ENCODE results near the gene INHBB. TPM values are rescaled to one million over a fixed set of nuclear protein-coding genes. Genes with fewer than 3 reads are reported as not detected.

INHBB gene
- total RNA-seq, 2 donors from 2014 or later = 35.9 to 83.7 TPM

- peak; percentile 7 for DNase-seq (ENCODE audit: low spot score)
These were observed 1.6 kb downstream of the INHBB start for GRCh38 chr2:120347396-120348060.

GRCh38 chr2:120348134-120348736 lies 2.3 kb downstream of the INHBB start:
- WGBS = 41% methylated on average over 7 of the region's 7 CpGs
- DNase-seq (ENCODE audit: low spot score) = peak; percentile 75
- intact Hi-C loops (cut with DNase I) = loop anchor here (5.0 to 10.0 kb wide), 2 partner anchors 204 to 727 kb away; no protein-coding TSS in a partner anchor
- peaks cover 7% of the 10 kb centered on the region for H3K4me1 ChIP-seq (replicated peaks)
- H3K27ac ChIP-seq = peak overlapping the region; percentile 71 to 92
- H3K27me3 ChIP-seq (replicated peaks; ENCODE audit: insufficient read depth) = no peaks in the 10 kb centered on the region
- TF ChIP-seq, protein P1, sequence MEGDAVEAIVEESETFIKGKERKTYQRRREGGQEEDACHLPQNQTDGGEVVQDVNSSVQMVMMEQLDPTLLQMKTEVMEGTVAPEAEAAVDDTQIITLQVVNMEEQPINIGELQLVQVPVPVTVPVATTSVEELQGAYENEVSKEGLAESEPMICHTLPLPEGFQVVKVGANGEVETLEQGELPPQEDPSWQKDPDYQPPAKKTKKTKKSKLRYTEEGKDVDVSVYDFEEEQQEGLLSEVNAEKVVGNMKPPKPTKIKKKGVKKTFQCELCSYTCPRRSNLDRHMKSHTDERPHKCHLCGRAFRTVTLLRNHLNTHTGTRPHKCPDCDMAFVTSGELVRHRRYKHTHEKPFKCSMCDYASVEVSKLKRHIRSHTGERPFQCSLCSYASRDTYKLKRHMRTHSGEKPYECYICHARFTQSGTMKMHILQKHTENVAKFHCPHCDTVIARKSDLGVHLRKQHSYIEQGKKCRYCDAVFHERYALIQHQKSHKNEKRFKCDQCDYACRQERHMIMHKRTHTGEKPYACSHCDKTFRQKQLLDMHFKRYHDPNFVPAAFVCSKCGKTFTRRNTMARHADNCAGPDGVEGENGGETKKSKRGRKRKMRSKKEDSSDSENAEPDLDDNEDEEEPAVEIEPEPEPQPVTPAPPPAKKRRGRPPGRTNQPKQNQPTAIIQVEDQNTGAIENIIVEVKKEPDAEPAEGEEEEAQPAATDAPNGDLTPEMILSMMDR (IDR thresholded peaks at IDR 0.05) = no peak
- peak; percentile 66 for TF ChIP-seq POLR2AphosphoS5 (IDR thresholded peaks at IDR 0.05)
- no peak for TF ChIP-seq POLR2A (IDR thresholded peaks at IDR 0.05)
- H3K9me3 ChIP-seq = no peaks in the 10 kb centered on the region
- peak overlapping the region; percentile 43 to 65 for H3K4me3 ChIP-seq
- peaks cover 0 to 9% of the 10 kb centered on the region in 2 donors for H3K36me3 ChIP-seq

More at GRCh38 chr2:120347396-120348060, 1.6 kb downstream of the INHBB start:
- no peaks in the 10 kb centered on the region for H3K27me3 ChIP-seq (replicated peaks; ENCODE audit: insufficient read depth)
- peaks cover 0 to 9% of the 10 kb centered on the region in 2 donors for H3K36me3 ChIP-seq
- TF ChIP-seq POLR2A (IDR thresholded peaks at IDR 0.05) (no peak), POLR2AphosphoS5 (IDR thresholded peaks at IDR 0.05) (no peak)
- TF ChIP-seq, protein P1 (IDR thresholded peaks at IDR 0.05) = no peak
- peaks cover 10% of the 10 kb centered on the region for H3K4me1 ChIP-seq (replicated peaks)
- peak overlapping the region; percentile 43 to 65 for H3K4me3 ChIP-seq
- no peaks in the 10 kb centered on the region for H3K9me3 ChIP-seq
- intact Hi-C loops (cut with DNase I) = loop anchor here (5.0 to 10.0 kb wide), 2 partner anchors 205 to 727 kb away; no protein-coding TSS in a partner anchor
- 17% methylated on average over 27 of the region's 27 CpGs for WGBS
- H3K27ac ChIP-seq = peak overlapping the region; percentile 71 to 92

GRCh38 chr2:120348737-120349439 lies 3.0 kb downstream of the INHBB start:
- Histone ChIP-seq H3K27me3 (replicated peaks; ENCODE audit: insufficient read depth) (no peaks in the 10 kb centered on the region), H3K36me3 (peaks cover 0 to 9% of the 10 kb centered on the region in 2 donors), H3K9me3 (no peaks in the 10 kb centered on the region), H3K4me3 (no peak overlapping the region), H3K4me1 (replicated peaks) (peaks cover 6% of the 10 kb centered on the region), H3K27ac (no peak overlapping the region)
- intact Hi-C loops (cut with DNase I) = loop anchor here (5.0 to 10.0 kb wide), 2 partner anchors 203 to 726 kb away; no protein-coding TSS in a partner anchor
- DNase-seq (ENCODE audit: low spot score) = no peak
- WGBS = 68% methylated on average over 26 of the region's 27 CpGs
- TF ChIP-seq, protein P1 (IDR thresholded peaks at IDR 0.05) = no peak
- no peak for TF ChIP-seq POLR2A (IDR thresholded peaks at IDR 0.05)
- TF ChIP-seq POLR2AphosphoS5 (IDR thresholded peaks at IDR 0.05) = no peak

DNA sequence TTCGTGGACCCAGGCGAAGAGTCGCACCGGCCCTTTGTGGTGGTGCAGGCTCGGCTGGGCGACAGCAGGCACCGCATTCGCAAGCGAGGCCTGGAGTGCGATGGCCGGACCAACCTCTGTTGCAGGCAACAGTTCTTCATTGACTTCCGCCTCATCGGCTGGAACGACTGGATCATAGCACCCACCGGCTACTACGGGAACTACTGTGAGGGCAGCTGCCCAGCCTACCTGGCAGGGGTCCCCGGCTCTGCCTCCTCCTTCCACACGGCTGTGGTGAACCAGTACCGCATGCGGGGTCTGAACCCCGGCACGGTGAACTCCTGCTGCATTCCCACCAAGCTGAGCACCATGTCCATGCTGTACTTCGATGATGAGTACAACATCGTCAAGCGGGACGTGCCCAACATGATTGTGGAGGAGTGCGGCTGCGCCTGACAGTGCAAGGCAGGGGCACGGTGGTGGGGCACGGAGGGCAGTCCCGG lies 3.5 kb downstream of the INHBB start:
- Histone ChIP-seq H3K4me3 (no peak overlapping the region), H3K27ac (no peak overlapping the region), H3K4me1 (replicated peaks) (peaks cover 3% of the 10 kb centered on the region), H3K27me3 (replicated peaks; ENCODE audit: insufficient read depth) (no peaks in the 10 kb centered on the region), H3K9me3 (no peaks in the 10 kb centered on the region), H3K36me3 (peaks cover 0 to 9% of the 10 kb centered on the region in 2 donors)
- TF ChIP-seq POLR2AphosphoS5 (IDR thresholded peaks at IDR 0.05) = no peak
- TF ChIP-seq, protein P1 (IDR thresholded peaks at IDR 0.05) = no peak
- no peak for TF ChIP-seq POLR2A (IDR thresholded peaks at IDR 0.05)
- DNase-seq (ENCODE audit: low spot score) = no peak
- 90% methylated on average over 29 of the region's 31 CpGs for WGBS
- intact Hi-C loops (cut with DNase I) = loop anchor here (5.0 to 10.0 kb wide), 2 partner anchors 203 to 725 kb away; no protein-coding TSS in a partner anchor

Measured in prostate gland (tissue), 2 donors.